H9 (cell line): ENCODE measurements around the gene LORICRIN. TPM values are rescaled to one million over a fixed set of nuclear protein-coding genes. Genes with fewer than 3 reads are reported as not detected.

Experiments
- DNase-seq: peaks from one replicate; pipeline ENCODE4 v3.0.0-alpha.2; 2017
- H2AFZ ChIP-seq: one replicate; pipeline ENCODE4 v1.6.1; 2013; ENCODE audit warnings: mild to moderate bottlenecking, low read length, control low read depth, moderate library complexity
- H2AK5ac ChIP-seq: 2 replicates; pipeline ENCODE4 v1.6.1; 2013; ENCODE audit warnings: low read length, control low read depth, mixed read lengths; ENCODE audit not compliant: insufficient read length
- H2BK120ac ChIP-seq: one replicate; pipeline ENCODE4 v1.6.1; 2013; ENCODE audit warnings: low read depth, mild to moderate bottlenecking, low read length, control low read depth, inconsistent platforms; ENCODE audit not compliant: poor library complexity, severe bottlenecking
- H2BK12ac ChIP-seq: 2 replicates; pipeline ENCODE4 v1.6.1; 2013; ENCODE audit warnings: low read length, control low read depth, mixed read lengths, low read depth; ENCODE audit not compliant: insufficient read length
- H2BK15ac ChIP-seq: 2 replicates; pipeline ENCODE4 v1.6.1; 2013; ENCODE audit warnings: low read depth, low read length, control low read depth
- H2BK20ac ChIP-seq: one replicate; pipeline ENCODE4 v1.6.1; 2013; ENCODE audit warnings: low read depth, mild to moderate bottlenecking, low read length, control low read depth, inconsistent platforms; ENCODE audit not compliant: poor library complexity, severe bottlenecking
- H2BK5ac ChIP-seq: 2 replicates; pipeline ENCODE4 v1.6.1; 2013; ENCODE audit warnings: low read length, control low read depth, mixed read lengths; ENCODE audit not compliant: insufficient read length
- H3K14ac ChIP-seq: 2 replicates; pipeline ENCODE4 v1.6.1; 2013; ENCODE audit warnings: low read length, control low read depth; ENCODE audit not compliant: insufficient read depth
- H3K18ac ChIP-seq: 2 replicates; pipeline ENCODE4 v1.6.1; 2013; ENCODE audit warnings: low read depth, mild to moderate bottlenecking, mixed read lengths, low read length, control low read depth; ENCODE audit not compliant: insufficient read length
- H3K23ac ChIP-seq: 2 replicates; pipeline ENCODE4 v1.6.1; 2013; ENCODE audit warnings: low read length, control low read depth, mixed read lengths, low read depth; ENCODE audit not compliant: insufficient read length
- H3K23me2 ChIP-seq: 2 replicates; pipeline ENCODE4 v1.6.1; 2013; ENCODE audit warnings: low read depth, mild to moderate bottlenecking, mixed read lengths, low read length, control low read depth; ENCODE audit not compliant: insufficient read length, poor library complexity, severe bottlenecking
- H3K27ac ChIP-seq: 2 replicates; pipeline ENCODE4 v1.5.1; 2013; ENCODE audit warnings: low read length, control low read depth, mixed read lengths, low read depth; ENCODE audit not compliant: insufficient read length
- H3K27me3 ChIP-seq: 2 replicates; pipeline ENCODE4 v1.6.1; 2013; ENCODE audit warnings: low read length, control low read depth, inconsistent platforms; ENCODE audit not compliant: insufficient read depth
- H3K4ac ChIP-seq: 2 replicates; pipeline ENCODE4 v1.6.1; 2013; ENCODE audit warnings: low read depth, mild to moderate bottlenecking, control low read depth, inconsistent platforms, low read length, moderate library complexity
- H3K4me1 ChIP-seq: 2 replicates; pipeline ENCODE4 v1.6.1; 2013; ENCODE audit warnings: low read length, control low read depth, inconsistent platforms; ENCODE audit not compliant: insufficient read depth
- H3K4me2 ChIP-seq: 2 replicates; pipeline ENCODE4 v1.6.1; 2013; ENCODE audit warnings: low read length, control low read depth, mixed read lengths; ENCODE audit not compliant: insufficient read length, insufficient read depth
- H3K56ac ChIP-seq: 2 replicates; pipeline ENCODE4 v1.6.1; 2013; ENCODE audit warnings: low read depth, mild to moderate bottlenecking, mixed read lengths, low read length, control low read depth; ENCODE audit not compliant: insufficient read length
- H3K79me1 ChIP-seq: 2 replicates; pipeline ENCODE4 v1.6.1; 2013; ENCODE audit warnings: low read depth, mild to moderate bottlenecking, moderate library complexity, low read length, control low read depth, inconsistent platforms; ENCODE audit not compliant: insufficient read depth, poor library complexity, severe bottlenecking
- H3K79me2 ChIP-seq: 2 replicates; pipeline ENCODE4 v1.6.1; 2013; ENCODE audit warnings: low read length, control low read depth, inconsistent platforms; ENCODE audit not compliant: insufficient read depth
- H3K9ac ChIP-seq: 2 replicates; pipeline ENCODE4 v1.6.1; 2013; ENCODE audit warnings: low read length, control low read depth, mixed read lengths; ENCODE audit not compliant: insufficient read length; ENCODE audit errors: extremely low read depth
- H3K9me3 ChIP-seq: one replicate; pipeline ENCODE4 v1.6.1; 2013; ENCODE audit warnings: low read depth, low read length, inconsistent platforms; ENCODE audit not compliant: control insufficient read depth
- H3T11ph ChIP-seq: one replicate; pipeline ENCODE4 v1.6.1; 2013; ENCODE audit warnings: mild to moderate bottlenecking, low read length, control low read depth, inconsistent platforms
- H4K20me1 ChIP-seq: one replicate; pipeline ENCODE4 v1.6.1; 2013; ENCODE audit not compliant: control insufficient read depth, insufficient read length, insufficient read depth
- H4K5ac ChIP-seq: 2 replicates; pipeline ENCODE4 v1.6.1; 2013; ENCODE audit warnings: low read depth, mild to moderate bottlenecking, mixed read lengths, low read length, control low read depth; ENCODE audit not compliant: insufficient read length
- H4K8ac ChIP-seq: replicated peaks from 2 replicates; pipeline ENCODE4 v1.6.1; 2013; ENCODE audit warnings: low read length, control low read depth, mixed read lengths, low read depth; ENCODE audit not compliant: insufficient read length
- H4K91ac ChIP-seq: 2 replicates; pipeline ENCODE4 v1.6.1; 2013; ENCODE audit warnings: low read depth, mild to moderate bottlenecking, moderate library complexity, mixed read lengths, low read length, control low read depth; ENCODE audit not compliant: insufficient read length
- H3K27ac Mint-ChIP-seq, 3 experiments: 2 replicates in 2 of 3; 3 replicates in 1 of 3; pipeline ENCODE4 v1.8.0; 2020 to 2021; ENCODE audit warnings: mixed read lengths in 3 of 3, mild to moderate bottlenecking in 1 of 3, moderate library complexity in 1 of 3
- H3K27me3 Mint-ChIP-seq: 2 replicates; pipeline ENCODE4 v1.8.0; 2021; ENCODE audit warnings: low read depth, mild to moderate bottlenecking, moderate library complexity, mixed read lengths
- H3K36me3 Mint-ChIP-seq, 3 experiments: 2 replicates in 2 of 3; 3 replicates in 1 of 3; pipeline ENCODE4 v1.8.0; 2020 to 2021; ENCODE audit warnings: low read depth in 3 of 3, mixed read lengths in 3 of 3; ENCODE audit not compliant: insufficient read depth in 1 of 3
- H3K4me1 Mint-ChIP-seq, 2 experiments: 2 replicates each; pipeline ENCODE4 v1.8.0; 2020; ENCODE audit warnings: mixed read lengths in 2 of 2
- H3K4me3 Mint-ChIP-seq, 2 experiments: 2 replicates in 1 of 2; 3 replicates in 1 of 2; pipeline ENCODE4 v1.8.0; 2020 to 2021; ENCODE audit warnings: mild to moderate bottlenecking in 2 of 2, mixed read lengths in 2 of 2, moderate library complexity in 1 of 2
- H3K9me3 Mint-ChIP-seq, 2 experiments: 2 replicates in 1 of 2; 3 replicates in 1 of 2; pipeline ENCODE4 v1.8.0; 2020; ENCODE audit warnings: mild to moderate bottlenecking in 2 of 2, mixed read lengths in 2 of 2, moderate library complexity in 1 of 2
- WGBS: extraction: QIAGEN DNeasy Blood & Tissue Kit; methylation state at CpG from one replicate; pipeline ENCODE4 v1.1.7; 2013; ENCODE audit warnings: missing lambda C conversion rate, low lambda C conversion rate, mixed read lengths; ENCODE audit not compliant: insufficient read length; ENCODE audit errors: extremely low coverage; 5-methylcytosine and 5-hydroxymethylcytosine counted together
- total RNA-seq: library from RNA; stranded (reverse); gene quantifications from 2 replicates; pipeline ENCODE4 v1.2.1, GENCODE V29; 2021
- TF ChIP-seq, protein P1 (sequence below): fragments of 200-600 bp; sonication (generic); conservative IDR thresholded peaks from 3 replicates; pipeline ENCODE4 v1.8.0; 2021; ENCODE audit warnings: antibody characterized with exemption, mild to moderate bottlenecking

Gene LORICRIN
- total RNA-seq, 1 experiment from 2014 or later: not detected

GRCh38 chr1:153272186-153272585, 12.7 kb downstream of the LORICRIN start:
- H3K9me3 Mint-ChIP-seq: no peaks in the 10 kb centered on the region
- no peak for DNase-seq
- Histone ChIP-seq H3K9me3 (no peaks in the 10 kb centered on the region), H3K56ac (no peak overlapping the region), H3K4me2 (no peak overlapping the region), H3K79me1 (no peaks in the 10 kb centered on the region), H3T11ph (no peak overlapping the region), H3K14ac (no peak overlapping the region; the same call in 1 of the 2 replicates), H3K4ac (no peak overlapping the region), H4K91ac (no peak overlapping the region), H2BK12ac (no peak overlapping the region), H3K18ac (no peak overlapping the region), H4K8ac (no peak overlapping the region), H3K27ac (no peak overlapping the region), H2BK15ac (no peak overlapping the region), H2BK20ac (no peak overlapping the region), H3K9ac (no peak overlapping the region), H3K23ac (no peak overlapping the region), H3K79me2 (no peaks in the 10 kb centered on the region), H2BK120ac (no peak overlapping the region), H2AFZ (no peak overlapping the region), H3K4me1 (no peaks in the 10 kb centered on the region), H3K27me3 (no peaks in the 10 kb centered on the region), H2AK5ac (no peak overlapping the region), H4K20me1 (no peaks in the 10 kb centered on the region), H3K23me2 (no peaks in the 10 kb centered on the region), H4K5ac (no peak overlapping the region), H2BK5ac (no peak overlapping the region)
- H3K27ac Mint-ChIP-seq: no peak overlapping the region
- H3K27me3 Mint-ChIP-seq: peaks cover 4% of the 10 kb centered on the region
- no CpG with 5 or more reads among the region's 1 CpG for WGBS
- H3K4me1 Mint-ChIP-seq: peaks cover 11 to 12% of the 10 kb centered on the region in 2 experiments
- H3K36me3 Mint-ChIP-seq: no peaks in the 10 kb centered on the region
- TF ChIP-seq, protein P1, sequence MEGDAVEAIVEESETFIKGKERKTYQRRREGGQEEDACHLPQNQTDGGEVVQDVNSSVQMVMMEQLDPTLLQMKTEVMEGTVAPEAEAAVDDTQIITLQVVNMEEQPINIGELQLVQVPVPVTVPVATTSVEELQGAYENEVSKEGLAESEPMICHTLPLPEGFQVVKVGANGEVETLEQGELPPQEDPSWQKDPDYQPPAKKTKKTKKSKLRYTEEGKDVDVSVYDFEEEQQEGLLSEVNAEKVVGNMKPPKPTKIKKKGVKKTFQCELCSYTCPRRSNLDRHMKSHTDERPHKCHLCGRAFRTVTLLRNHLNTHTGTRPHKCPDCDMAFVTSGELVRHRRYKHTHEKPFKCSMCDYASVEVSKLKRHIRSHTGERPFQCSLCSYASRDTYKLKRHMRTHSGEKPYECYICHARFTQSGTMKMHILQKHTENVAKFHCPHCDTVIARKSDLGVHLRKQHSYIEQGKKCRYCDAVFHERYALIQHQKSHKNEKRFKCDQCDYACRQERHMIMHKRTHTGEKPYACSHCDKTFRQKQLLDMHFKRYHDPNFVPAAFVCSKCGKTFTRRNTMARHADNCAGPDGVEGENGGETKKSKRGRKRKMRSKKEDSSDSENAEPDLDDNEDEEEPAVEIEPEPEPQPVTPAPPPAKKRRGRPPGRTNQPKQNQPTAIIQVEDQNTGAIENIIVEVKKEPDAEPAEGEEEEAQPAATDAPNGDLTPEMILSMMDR: no peak
- H3K4me3 Mint-ChIP-seq: no peak overlapping the region
